ENCODE results near the gene RIPK1.
"Not testable (repeated sequence)": the region's sequence is repeated elsewhere in the genome, so short reads cannot be mapped to it uniquely, and the experiment has no call there.

RIPK1 gene

DNA sequence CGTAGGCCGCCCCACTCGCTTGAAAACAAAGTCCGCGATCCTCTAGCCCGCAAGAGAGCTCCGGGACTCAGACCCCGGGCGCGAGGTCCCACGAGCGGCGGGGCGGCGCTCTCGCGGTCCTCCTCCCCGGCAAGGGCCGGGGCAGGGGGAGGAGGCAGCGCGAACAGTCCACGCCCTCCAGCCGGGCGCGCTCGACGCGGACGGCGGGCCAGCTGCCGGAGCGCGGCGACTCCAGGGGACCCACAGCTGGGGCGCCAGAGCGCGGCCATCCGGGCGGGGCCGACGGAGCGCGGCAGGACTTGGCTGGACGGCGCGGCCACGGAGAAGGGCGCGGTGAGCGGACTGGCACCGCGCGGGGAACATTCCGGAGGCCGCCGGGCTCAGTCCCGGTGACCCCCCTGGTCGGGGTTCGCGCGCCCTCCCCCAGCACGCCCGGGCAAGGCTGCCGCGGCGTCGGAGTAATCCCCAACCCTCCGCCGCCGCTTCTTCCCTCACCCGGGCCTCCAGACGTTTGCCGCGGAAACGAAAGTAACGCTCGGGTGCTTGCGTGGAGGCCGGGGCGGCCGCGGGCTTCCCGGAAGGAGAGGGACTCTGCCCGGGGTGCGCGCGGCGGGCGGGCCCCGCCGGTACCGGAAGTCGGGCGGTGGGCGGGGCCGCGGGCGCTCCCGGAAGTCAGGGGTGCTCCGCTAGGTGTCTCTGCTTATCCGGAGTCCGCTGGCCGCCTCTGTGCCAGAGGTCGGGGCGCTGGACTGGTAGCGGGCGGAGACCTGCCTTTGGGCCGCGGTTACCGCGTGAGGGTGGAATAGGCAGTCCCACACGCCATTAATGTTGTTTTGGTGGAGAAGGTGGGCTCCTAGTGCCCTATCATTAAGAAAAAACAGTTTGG lies at the start of gene RIPK1:
Gene RIPK1, plus strand, starts transcription at position 166 of the 886 bp plus-strand sequence. CDS start 8,330 bp downstream, outside the sequence.
- Histone ChIP-seq H3K4me3 (ENCODE audit: low read depth, low read length) (peak within 1 kb of the TSS; percentile 89), H3K9ac (ENCODE audit: low read depth, low read length) (peak within 1 kb of the TSS; percentile 82), H3K9me3 (ENCODE audit: control insufficient read depth, insufficient read depth, low read length) (peaks cover 6% of the 10 kb centered on the region), H3K4me1 (ENCODE audit: control insufficient read depth, insufficient read depth, low read length) (peaks cover 21% of the 10 kb centered on the region), H3K27me3 (ENCODE audit: control insufficient read depth, insufficient read depth, low read length) (no peaks in the 10 kb centered on the region), H3K36me3 (ENCODE audit: control insufficient read depth, insufficient read depth, low read length) (0 out of 2 replicates have a peak, but pooled peaks cover 4% of the 10 kb centered on the region), H3K27ac (ENCODE audit: low read depth, low read length) (peak within 1 kb of the TSS; percentile 97)

DNA sequence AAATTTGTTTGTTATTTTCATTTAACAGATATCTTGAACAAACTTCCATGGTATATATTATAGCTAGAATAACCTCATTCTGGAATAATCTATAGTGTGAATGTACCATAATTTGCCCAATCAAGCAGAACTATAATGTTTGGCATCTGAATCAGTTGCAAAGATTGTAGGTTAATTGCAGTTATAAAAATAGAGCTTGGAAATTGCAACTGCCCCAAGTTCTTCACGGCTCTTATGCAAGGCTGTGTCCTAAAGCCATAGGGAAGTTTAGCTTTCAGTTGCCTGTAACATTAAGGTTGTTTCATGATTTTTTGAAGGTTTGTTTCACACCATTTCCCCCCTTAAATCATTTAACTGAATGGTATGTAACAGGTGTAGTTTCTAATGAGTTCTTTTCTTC lies 49.2 kb upstream of the RIPK1 start:
- H3K9me3 ChIP-seq (ENCODE audit: control insufficient read depth, insufficient read depth, low read length): no peaks in the 10 kb centered on the region
- H3K9ac ChIP-seq (ENCODE audit: low read depth, low read length): no peak overlapping the region
- peaks cover 58% of the 10 kb centered on the region for H3K36me3 ChIP-seq (ENCODE audit: control insufficient read depth, insufficient read depth, low read length)
- H3K4me3 ChIP-seq (ENCODE audit: low read depth, low read length): no peak overlapping the region
- H3K27me3 ChIP-seq (ENCODE audit: control insufficient read depth, insufficient read depth, low read length): no peaks in the 10 kb centered on the region
- H3K27ac ChIP-seq (ENCODE audit: low read depth, low read length): no peak overlapping the region
- H3K4me1 ChIP-seq (ENCODE audit: control insufficient read depth, insufficient read depth, low read length): peaks cover 15% of the 10 kb centered on the region

DNA sequence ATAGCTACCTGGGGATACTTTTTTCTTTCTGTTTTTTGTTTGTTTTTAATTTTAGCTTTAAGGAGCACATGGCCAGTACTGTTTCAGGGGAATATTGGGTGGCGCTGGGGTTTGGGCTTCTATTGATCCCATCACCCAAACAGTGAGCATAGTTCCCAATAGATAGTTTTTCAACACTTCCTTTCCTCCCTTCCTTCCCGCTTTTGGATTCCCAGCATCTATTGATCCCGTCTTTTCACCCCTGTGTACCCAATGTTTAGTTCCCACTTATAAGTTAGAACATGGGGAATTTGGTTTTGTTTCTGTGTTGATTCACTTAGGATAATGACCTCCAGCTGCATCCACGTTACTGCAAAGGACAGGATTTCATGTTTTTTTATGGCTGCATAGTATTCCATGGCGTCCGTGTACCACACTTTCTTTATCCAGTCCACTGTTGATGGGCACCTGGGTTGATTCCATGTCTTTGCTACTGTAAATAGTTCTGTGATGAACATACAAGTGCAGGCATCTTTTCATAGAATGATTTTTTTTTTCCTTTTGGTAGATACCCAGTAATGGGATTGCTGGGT lies 48.5 kb upstream of the RIPK1 start:
- Histone ChIP-seq H3K4me3 (ENCODE audit: low read depth, low read length) (no peak overlapping the region), H3K9me3 (ENCODE audit: control insufficient read depth, insufficient read depth, low read length) (no peaks in the 10 kb centered on the region), H3K4me1 (ENCODE audit: control insufficient read depth, insufficient read depth, low read length) (peaks cover 20% of the 10 kb centered on the region), H3K36me3 (ENCODE audit: control insufficient read depth, insufficient read depth, low read length) (peaks cover 50% of the 10 kb centered on the region), H3K27me3 (ENCODE audit: control insufficient read depth, insufficient read depth, low read length) (no peaks in the 10 kb centered on the region), H3K27ac (ENCODE audit: low read depth, low read length) (no peak overlapping the region), H3K9ac (ENCODE audit: low read depth, low read length) (no peak overlapping the region)

DNA sequence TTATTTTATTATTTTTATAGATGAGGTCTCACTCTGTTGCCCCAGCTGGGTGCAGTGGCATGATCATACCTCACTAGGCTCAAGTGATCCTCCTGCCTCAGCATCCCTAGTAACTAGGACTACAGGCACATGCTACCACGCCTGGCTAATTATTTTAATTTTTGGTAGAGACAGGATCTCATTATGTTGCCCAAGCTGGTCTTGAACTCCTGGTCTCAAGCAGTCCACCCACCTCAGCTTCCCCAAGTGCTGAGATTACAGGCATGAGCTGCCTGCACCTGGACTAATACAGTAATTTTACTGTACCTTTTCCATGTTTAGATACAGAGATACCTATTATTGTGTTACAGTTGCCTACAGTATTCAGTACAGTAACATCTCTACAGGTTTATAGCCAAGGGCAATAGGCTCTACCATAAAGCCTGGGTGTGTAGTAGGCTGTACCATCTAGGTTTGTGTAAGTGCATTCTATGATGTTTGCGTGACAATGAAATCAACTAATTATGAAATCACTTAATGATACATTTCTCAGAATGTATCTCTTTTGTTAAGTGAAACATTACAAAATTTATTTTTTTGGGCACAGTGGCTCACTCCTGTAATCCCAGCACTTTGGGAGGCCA lies 47.2 kb upstream of the RIPK1 start:
- H3K9ac ChIP-seq (ENCODE audit: low read depth, low read length); H3K9me3 ChIP-seq (ENCODE audit: control insufficient read depth, insufficient read depth, low read length); H3K27ac ChIP-seq (ENCODE audit: low read depth, low read length); H3K4me3 ChIP-seq (ENCODE audit: low read depth, low read length); H3K27me3 ChIP-seq (ENCODE audit: control insufficient read depth, insufficient read depth, low read length): not testable (repeated sequence)
- Histone ChIP-seq H3K36me3 (ENCODE audit: control insufficient read depth, insufficient read depth, low read length) (peaks cover 39% of the 10 kb centered on the region), H3K4me1 (ENCODE audit: control insufficient read depth, insufficient read depth, low read length) (peaks cover 22% of the 10 kb centered on the region)

DNA sequence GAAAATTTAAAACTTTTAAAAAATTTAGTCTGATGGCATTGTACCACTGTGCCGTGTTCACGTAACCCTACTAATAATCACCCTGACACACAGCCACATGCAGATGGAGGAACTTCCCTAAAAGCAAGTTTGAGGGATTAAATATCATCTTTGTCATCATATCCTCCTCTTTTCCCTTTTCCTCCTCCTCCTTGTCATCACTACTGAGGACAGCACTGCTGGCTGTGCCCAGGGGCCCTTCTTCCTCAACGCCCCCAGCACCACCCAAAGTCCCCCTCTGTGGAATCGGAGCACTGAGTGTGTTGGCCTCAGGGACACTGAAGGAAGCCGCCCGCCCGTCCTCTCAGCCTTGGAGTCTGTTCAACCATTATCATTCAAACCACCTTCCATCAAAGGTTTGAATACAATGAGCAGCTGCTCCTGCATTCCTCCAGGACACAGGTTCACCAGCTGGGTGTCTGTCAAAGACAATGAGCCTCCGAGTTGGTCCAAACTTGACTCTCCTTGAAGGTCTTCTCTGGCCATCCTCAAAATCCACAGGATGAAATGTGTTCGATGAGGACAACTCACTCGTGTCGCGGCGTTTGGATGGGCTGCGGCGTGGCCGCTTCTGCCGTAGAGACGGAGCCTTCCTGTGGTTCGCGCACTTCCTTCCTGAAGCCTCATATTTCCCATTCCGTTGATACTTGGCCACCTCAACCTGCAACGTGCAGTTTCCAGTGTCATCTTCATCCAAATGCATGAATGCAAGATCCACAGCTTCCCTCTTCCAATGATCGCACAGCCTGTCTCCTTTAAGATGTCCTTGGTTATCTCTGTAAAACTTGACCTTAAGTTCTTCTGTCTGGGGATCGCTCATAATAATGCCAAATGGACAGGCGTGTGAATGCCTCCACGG lies 45.3 kb upstream of the RIPK1 start:
- peaks cover 22% of the 10 kb centered on the region for H3K4me1 ChIP-seq (ENCODE audit: control insufficient read depth, insufficient read depth, low read length)
- H3K9ac ChIP-seq (ENCODE audit: low read depth, low read length): peak overlapping the region; percentile 9; the same call in 1 of the 2 replicates
- H3K36me3 ChIP-seq (ENCODE audit: control insufficient read depth, insufficient read depth, low read length): peaks cover 22% of the 10 kb centered on the region
- no peaks in the 10 kb centered on the region for H3K27me3 ChIP-seq (ENCODE audit: control insufficient read depth, insufficient read depth, low read length)
- peak overlapping the region; percentile 75 for H3K27ac ChIP-seq (ENCODE audit: low read depth, low read length)
- peak overlapping the region; percentile 26 for H3K4me3 ChIP-seq (ENCODE audit: low read depth, low read length)
- H3K9me3 ChIP-seq (ENCODE audit: control insufficient read depth, insufficient read depth, low read length): no peaks in the 10 kb centered on the region

DNA sequence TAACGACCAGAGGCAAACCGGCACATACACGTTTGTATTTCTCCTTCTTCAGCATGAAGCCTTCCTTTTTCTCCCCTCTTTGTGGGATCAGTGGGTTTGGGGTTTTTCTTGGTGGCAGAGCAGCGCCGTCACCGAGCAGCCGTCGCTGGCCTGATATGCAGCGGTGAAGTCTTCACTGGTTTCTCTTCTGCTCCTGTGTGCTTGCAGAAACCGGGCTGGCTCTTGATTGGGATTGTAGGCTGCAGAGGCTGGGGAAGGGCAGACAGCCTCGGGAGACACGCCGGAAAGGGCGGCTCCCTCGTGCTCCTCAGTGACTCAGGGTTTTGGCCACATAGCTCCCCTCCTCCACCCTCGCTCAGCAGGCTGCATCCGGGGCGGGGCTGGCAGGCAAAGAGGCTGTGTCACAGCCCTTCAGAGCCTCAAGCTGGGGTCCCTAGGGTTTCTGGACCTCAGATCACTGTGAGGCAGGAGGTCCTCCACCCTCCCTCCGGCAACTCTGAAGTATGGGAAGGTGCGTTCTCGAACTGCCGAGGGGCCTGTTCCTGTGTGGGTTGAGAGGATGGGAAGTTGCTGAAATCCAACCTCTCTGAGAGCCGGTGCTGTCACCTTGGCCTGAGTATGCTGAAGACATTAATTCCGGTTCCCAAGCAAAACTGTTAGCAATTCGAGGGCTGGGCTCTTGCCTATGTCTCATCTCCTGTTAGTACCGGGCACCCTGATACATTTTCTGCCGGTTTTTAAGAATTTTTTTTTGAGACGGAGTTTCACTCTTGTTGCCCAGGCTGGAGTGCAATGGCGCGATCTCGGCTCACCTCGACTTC lies 44.4 kb upstream of the RIPK1 start:
- H3K4me3 ChIP-seq (ENCODE audit: low read depth, low read length): peak overlapping the region; percentile 26; the same call in 1 of the 2 replicates
- H3K36me3 ChIP-seq (ENCODE audit: control insufficient read depth, insufficient read depth, low read length): peaks cover 22% of the 10 kb centered on the region
- H3K27ac ChIP-seq (ENCODE audit: low read depth, low read length): peak overlapping the region; percentile 75
- peak overlapping the region; percentile 9; the same call in 1 of the 2 replicates for H3K9ac ChIP-seq (ENCODE audit: low read depth, low read length)
- no peaks in the 10 kb centered on the region for H3K9me3 ChIP-seq (ENCODE audit: control insufficient read depth, insufficient read depth, low read length)
- H3K27me3 ChIP-seq (ENCODE audit: control insufficient read depth, insufficient read depth, low read length): no peaks in the 10 kb centered on the region
- peaks cover 23% of the 10 kb centered on the region for H3K4me1 ChIP-seq (ENCODE audit: control insufficient read depth, insufficient read depth, low read length)

DNA sequence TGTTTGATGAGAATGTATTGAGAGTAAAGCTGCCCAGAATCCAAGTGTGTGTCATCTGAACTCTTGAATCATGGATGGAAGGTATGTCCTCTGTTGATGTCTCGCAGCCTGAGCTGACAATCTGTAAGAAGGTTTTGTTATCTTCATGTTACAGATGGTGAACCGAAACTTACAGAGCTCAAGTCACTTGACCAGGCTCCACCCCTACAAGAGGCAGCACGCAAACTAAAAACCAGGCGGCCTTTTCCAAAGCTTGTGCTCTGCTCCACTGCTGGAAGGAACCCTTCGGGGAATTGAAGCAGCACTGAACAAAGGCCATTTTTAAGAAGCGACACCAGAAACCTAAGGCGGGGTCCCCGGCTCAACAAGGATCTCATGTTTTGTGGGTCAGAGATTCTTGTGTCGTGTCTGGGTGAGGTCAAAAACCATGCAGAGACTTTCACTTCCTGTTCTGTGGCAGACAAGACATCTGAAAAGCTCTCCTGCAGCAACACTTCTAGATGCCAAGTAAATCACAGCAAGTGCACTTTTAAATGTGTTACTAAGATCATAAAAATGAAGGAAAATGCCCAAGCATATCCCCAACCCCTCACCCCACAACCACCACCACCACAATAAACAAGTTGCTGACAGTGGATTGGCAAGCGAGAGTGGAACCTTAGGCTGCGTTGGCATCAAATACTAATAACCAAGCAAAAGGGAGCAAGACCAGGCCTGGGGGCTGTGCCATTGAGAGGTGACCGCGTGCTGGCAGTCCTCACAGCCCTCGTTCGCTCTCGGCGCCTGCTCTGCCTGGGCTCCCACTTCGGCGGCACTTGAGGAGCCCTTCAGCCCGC lies 41.3 kb upstream of the RIPK1 start:
- Histone ChIP-seq H3K27me3 (ENCODE audit: control insufficient read depth, insufficient read depth, low read length) (no peaks in the 10 kb centered on the region), H3K36me3 (ENCODE audit: control insufficient read depth, insufficient read depth, low read length) (no peaks in the 10 kb centered on the region), H3K4me3 (ENCODE audit: low read depth, low read length) (no peak overlapping the region), H3K4me1 (ENCODE audit: control insufficient read depth, insufficient read depth, low read length) (peaks cover 31% of the 10 kb centered on the region), H3K27ac (ENCODE audit: low read depth, low read length) (no peak overlapping the region), H3K9me3 (ENCODE audit: control insufficient read depth, insufficient read depth, low read length) (no peaks in the 10 kb centered on the region), H3K9ac (ENCODE audit: low read depth, low read length) (no peak overlapping the region)

DNA sequence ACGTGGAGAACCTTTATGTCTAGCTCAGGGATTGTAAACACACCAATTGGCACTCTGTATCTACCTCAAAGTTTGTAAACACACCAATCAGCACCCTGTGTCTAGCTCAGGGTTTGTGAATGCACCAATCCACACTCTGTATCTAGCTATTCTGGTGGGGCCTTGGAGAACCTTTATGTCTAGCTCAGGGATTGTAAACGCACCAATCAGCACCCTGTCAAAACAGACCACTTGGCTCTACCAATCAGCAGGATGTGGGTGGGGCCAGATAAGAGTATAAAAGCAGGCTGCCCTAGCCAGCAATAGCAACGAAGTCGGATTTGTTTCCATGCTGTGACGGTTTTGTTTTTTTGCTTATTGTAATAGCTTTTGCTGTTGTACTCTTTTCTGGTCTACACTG lies 40.1 kb upstream of the RIPK1 start:
- not testable (repeated sequence) for H3K36me3 ChIP-seq (ENCODE audit: control insufficient read depth, insufficient read depth, low read length); H3K4me3 ChIP-seq (ENCODE audit: low read depth, low read length); H3K27ac ChIP-seq (ENCODE audit: low read depth, low read length); H3K9ac ChIP-seq (ENCODE audit: low read depth, low read length); H3K9me3 ChIP-seq (ENCODE audit: control insufficient read depth, insufficient read depth, low read length); H3K27me3 ChIP-seq (ENCODE audit: control insufficient read depth, insufficient read depth, low read length)
- peaks cover 25% of the 10 kb centered on the region for H3K4me1 ChIP-seq (ENCODE audit: control insufficient read depth, insufficient read depth, low read length)

DNA sequence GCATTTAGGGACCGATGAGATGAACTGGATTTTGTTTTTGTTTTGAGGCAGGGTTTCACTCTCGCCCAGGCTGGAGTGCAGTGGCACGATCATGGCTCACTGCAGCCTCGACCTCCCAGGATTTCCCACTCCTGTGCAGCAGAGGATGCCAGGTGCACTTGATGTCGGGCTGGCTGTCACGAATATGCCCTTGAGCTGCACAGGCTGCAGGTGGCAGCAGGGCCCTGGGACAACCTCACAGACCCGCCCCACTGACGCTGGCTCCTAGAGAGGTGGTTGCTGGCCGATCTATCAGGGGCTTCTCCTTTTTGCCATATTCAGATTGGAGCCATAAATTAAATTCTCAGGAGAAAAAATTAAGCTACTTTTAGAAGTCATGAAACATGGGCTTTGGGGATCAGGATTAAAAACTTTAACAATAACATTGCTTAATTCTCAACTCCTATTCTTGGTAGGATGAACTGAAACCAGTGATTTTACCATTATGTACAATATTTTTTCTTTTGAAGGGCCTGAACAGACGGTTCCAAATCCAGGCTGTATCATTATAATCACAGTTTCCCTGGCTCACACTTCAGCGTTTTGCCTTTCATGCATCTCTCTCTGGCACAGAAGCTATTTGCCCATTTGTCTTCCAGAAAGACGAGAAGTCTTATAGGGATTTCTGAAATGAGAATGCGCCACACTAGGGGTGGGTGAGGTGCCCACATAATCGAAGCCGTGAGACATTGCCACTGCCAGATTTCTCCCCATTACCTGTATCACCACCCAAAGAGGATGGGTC lies 36.2 kb upstream of the RIPK1 start:
- Histone ChIP-seq H3K27ac (ENCODE audit: low read depth, low read length) (no peak overlapping the region), H3K4me3 (ENCODE audit: low read depth, low read length) (no peak overlapping the region)

More for the DNA sequence above, 36.2 kb upstream of the RIPK1 start:
- no peaks in the 10 kb centered on the region for H3K36me3 ChIP-seq (ENCODE audit: control insufficient read depth, insufficient read depth, low read length)
- peaks cover 9% of the 10 kb centered on the region; the same call in 1 of the 2 replicates for H3K4me1 ChIP-seq (ENCODE audit: control insufficient read depth, insufficient read depth, low read length)
- H3K9me3 ChIP-seq (ENCODE audit: control insufficient read depth, insufficient read depth, low read length): no peaks in the 10 kb centered on the region
- no peak overlapping the region for H3K9ac ChIP-seq (ENCODE audit: low read depth, low read length)
- no peaks in the 10 kb centered on the region for H3K27me3 ChIP-seq (ENCODE audit: control insufficient read depth, insufficient read depth, low read length)
